ENCODE measurements around the gene ANO2.

The ANO2 gene

GRCh38 chr12:5985471-5985870 lies 40.4 kb upstream of the ANO2 start:
- Histone ChIP-seq H3K27me3 (replicated peaks; ENCODE audit: control insufficient read depth, insufficient read depth, low read length) (no peaks in the 10 kb centered on the region; the same call in 1 of the 2 replicates), H3K36me3 (ENCODE audit: control insufficient read depth, insufficient read depth, low read length) (no peaks in the 10 kb centered on the region), H3K4me3 (replicated peaks; ENCODE audit: low read depth, low read length) (no peak overlapping the region)
- DNase-seq (ENCODE audit: extremely low read depth, insufficient read length), result no peak
- no peak for TF ChIP-seq CTCF (IDR thresholded peaks at IDR 0.05; ENCODE audit: insufficient read depth, low read length, poor library complexity, severe bottlenecking)

- H3K27me3 ChIP-seq (replicated peaks; ENCODE audit: control insufficient read depth, insufficient read depth, low read length), result no peaks in the 10 kb centered on the region; the same call in 1 of the 2 replicates
- H3K36me3 ChIP-seq (ENCODE audit: control insufficient read depth, insufficient read depth, low read length), result no peaks in the 10 kb centered on the region
- TF ChIP-seq CTCF (IDR thresholded peaks at IDR 0.05; ENCODE audit: insufficient read depth, low read length, poor library complexity, severe bottlenecking), result no peak
- DNase-seq (ENCODE audit: extremely low read depth, insufficient read length), result no peak
- H3K4me3 ChIP-seq (replicated peaks; ENCODE audit: low read depth, low read length), result no peak overlapping the region
These were observed 39.8 kb upstream of the ANO2 start for GRCh38 chr12:5984873-5985272.

- H3K36me3 ChIP-seq (ENCODE audit: control insufficient read depth, insufficient read depth, low read length), result no peaks in the 10 kb centered on the region
- TF ChIP-seq CTCF (IDR thresholded peaks at IDR 0.05; ENCODE audit: insufficient read depth, low read length, poor library complexity, severe bottlenecking), result no peak
- no peak overlapping the region for H3K4me3 ChIP-seq (replicated peaks; ENCODE audit: low read depth, low read length)
- H3K27me3 ChIP-seq (replicated peaks; ENCODE audit: control insufficient read depth, insufficient read depth, low read length), result no peaks in the 10 kb centered on the region; the same call in 1 of the 2 replicates
- no peak for DNase-seq (ENCODE audit: extremely low read depth, insufficient read length)
These were observed 37.0 kb upstream of the ANO2 start for GRCh38 chr12:5982106-5982505.

- H3K36me3 ChIP-seq (ENCODE audit: control insufficient read depth, insufficient read depth, low read length), result no peaks in the 10 kb centered on the region
- no peak for DNase-seq (ENCODE audit: extremely low read depth, insufficient read length)
These were observed 32.5 kb upstream of the ANO2 start for GRCh38 chr12:5977556-5977955.

GRCh38 chr12:5976711-5977110 lies 31.7 kb upstream of the ANO2 start:
- Histone ChIP-seq H3K36me3 (ENCODE audit: control insufficient read depth, insufficient read depth, low read length) (no peaks in the 10 kb centered on the region), H3K27me3 (replicated peaks; ENCODE audit: control insufficient read depth, insufficient read depth, low read length) (no peaks in the 10 kb centered on the region), H3K4me3 (replicated peaks; ENCODE audit: low read depth, low read length) (no peak overlapping the region)
- no peak for TF ChIP-seq CTCF (IDR thresholded peaks at IDR 0.05; ENCODE audit: insufficient read depth, low read length, poor library complexity, severe bottlenecking)
- no peak for DNase-seq (ENCODE audit: extremely low read depth, insufficient read length)

More at GRCh38 chr12:5977556-5977955, 32.5 kb upstream of the ANO2 start:
- Histone ChIP-seq H3K27me3 (replicated peaks; ENCODE audit: control insufficient read depth, insufficient read depth, low read length) (no peaks in the 10 kb centered on the region), H3K4me3 (replicated peaks; ENCODE audit: low read depth, low read length) (no peak overlapping the region)
- no peak for TF ChIP-seq CTCF (IDR thresholded peaks at IDR 0.05; ENCODE audit: insufficient read depth, low read length, poor library complexity, severe bottlenecking)

GRCh38 chr12:5976196-5976595 lies 31.1 kb upstream of the ANO2 start:
- DNase-seq (ENCODE audit: extremely low read depth, insufficient read length), result no peak
- TF ChIP-seq CTCF (IDR thresholded peaks at IDR 0.05; ENCODE audit: insufficient read depth, low read length, poor library complexity, severe bottlenecking), result no peak
- no peak overlapping the region for H3K4me3 ChIP-seq (replicated peaks; ENCODE audit: low read depth, low read length)
- H3K27me3 ChIP-seq (replicated peaks; ENCODE audit: control insufficient read depth, insufficient read depth, low read length), result no peaks in the 10 kb centered on the region; the same call in 1 of the 2 replicates
- no peaks in the 10 kb centered on the region for H3K36me3 ChIP-seq (ENCODE audit: control insufficient read depth, insufficient read depth, low read length)

All from GM06990 (cell line).